WTC11 (cell line): ENCODE measurements around the gene KISS1R. TPM values are rescaled to one million over a fixed set of nuclear protein-coding genes. Genes with fewer than 3 reads are reported as not detected.

Experiments
- ATAC-seq: fragments of 200-7000 bp; cut with Tn5 transposase; 2 replicates; pipeline ENCODE4 v1.10.0; 2021; ENCODE audit warnings: mild to moderate bottlenecking, moderate library complexity
- CTCF ChIA-PET: fragments of 300-600 bp; sonication (Branson Sonifier 250); formaldehyde crosslinking; loops from one replicate; lab custom pipeline; 2021; ENCODE audit warnings: antibody characterized with exemption; lab: Charles Lee
- POLR2A ChIA-PET: fragments of 350-600 bp; sonication (Branson Sonifier 250); formaldehyde crosslinking; loops from one replicate; lab custom pipeline; 2021; ENCODE audit warnings: antibody characterized with exemption; lab: Charles Lee
- DNase-seq: peaks from one replicate; pipeline ENCODE4 v3.0.0; 2021; ENCODE audit warnings: low spot score
- H3K27ac Mint-ChIP-seq: 2 replicates; pipeline ENCODE4 v1.8.0; 2021; ENCODE audit warnings: mixed read lengths
- H3K27me3 Mint-ChIP-seq: 2 replicates; pipeline ENCODE4 v1.8.0; 2021; ENCODE audit warnings: low read depth, mild to moderate bottlenecking, moderate library complexity, mixed read lengths
- H3K36me3 Mint-ChIP-seq: 2 replicates; pipeline ENCODE4 v1.8.0; 2021; ENCODE audit warnings: mixed read lengths
- H3K4me1 Mint-ChIP-seq: 2 replicates; pipeline ENCODE4 v1.8.0; 2022; ENCODE audit warnings: mixed read lengths
- H3K4me3 Mint-ChIP-seq: 2 replicates; pipeline ENCODE4 v1.8.0; 2021; ENCODE audit warnings: mild to moderate bottlenecking, moderate library complexity, mixed read lengths
- H3K9me3 Mint-ChIP-seq: 2 replicates; pipeline ENCODE4 v1.8.0; 2021; ENCODE audit warnings: mixed read lengths
- CREB1 ChIP-seq: sonication (generic); formaldehyde crosslinking; IDR thresholded peaks from 2 replicates; pipeline ENCODE4 v1.8.0; 2023; ENCODE audit warnings: mild to moderate bottlenecking, missing genetic modification reagents
- ELF4 ChIP-seq: sonication (generic); formaldehyde crosslinking; IDR thresholded peaks from 2 replicates; pipeline ENCODE4 v1.8.1; 2022; ENCODE audit warnings: low read depth, mild to moderate bottlenecking, moderate library complexity, missing genetic modification reagents
- EMX1 ChIP-seq: fragments of 250-450 bp; sonication (Bioruptor Pico); IDR thresholded peaks from 2 replicates; pipeline ENCODE4 v1.8.0; 2021; ENCODE audit warnings: mild to moderate bottlenecking
- HMGXB4 ChIP-seq: sonication (generic); formaldehyde crosslinking; IDR thresholded peaks from 2 replicates; pipeline ENCODE4 v1.8.1; 2023; ENCODE audit warnings: mild to moderate bottlenecking, moderate library complexity, missing genetic modification reagents
- IRF2 ChIP-seq: sonication (generic); formaldehyde crosslinking; IDR thresholded peaks from 2 replicates; pipeline ENCODE4 v1.8.0; 2022; ENCODE audit warnings: low read depth, missing genetic modification reagents, borderline replicate concordance
- MYBL2 ChIP-seq: sonication (generic); formaldehyde crosslinking; IDR thresholded peaks from 2 replicates; pipeline ENCODE4 v1.8.1; 2023; ENCODE audit warnings: mild to moderate bottlenecking, moderate library complexity, missing genetic modification reagents
- NFATC4 ChIP-seq: fragments of 250-450 bp; sonication (Bioruptor Pico); IDR thresholded peaks from 2 replicates; pipeline ENCODE4 v1.9.0; 2021; ENCODE audit warnings: mild to moderate bottlenecking
- PREB ChIP-seq: sonication (generic); formaldehyde crosslinking; IDR thresholded peaks from 2 replicates; pipeline ENCODE4 v1.8.1; 2022; ENCODE audit warnings: mild to moderate bottlenecking, missing genetic modification reagents, moderate library complexity, borderline replicate concordance
- RELA ChIP-seq: sonication (generic); formaldehyde crosslinking; IDR thresholded peaks from 2 replicates; pipeline ENCODE4 v1.8.1; 2022; ENCODE audit warnings: missing genetic modification reagents, mild to moderate bottlenecking, borderline replicate concordance
- SMAD3 ChIP-seq: sonication (generic); formaldehyde crosslinking; IDR thresholded peaks from 2 replicates; pipeline ENCODE4 v1.8.0; 2022; ENCODE audit warnings: missing genetic modification reagents, mild to moderate bottlenecking, borderline replicate concordance
- SMAD4 ChIP-seq: sonication (generic); formaldehyde crosslinking; IDR thresholded peaks from 2 replicates; pipeline ENCODE4 v1.8.0; 2022; ENCODE audit warnings: mild to moderate bottlenecking, missing genetic modification reagents
- SP1 ChIP-seq: sonication (generic); formaldehyde crosslinking; conservative IDR thresholded peaks from 2 replicates; pipeline ENCODE4 v1.8.1; 2022; ENCODE audit warnings: missing genetic modification reagents
- TEAD1 ChIP-seq: sonication (generic); formaldehyde crosslinking; IDR thresholded peaks from 2 replicates; pipeline ENCODE4 v1.8.0; 2022; ENCODE audit warnings: mild to moderate bottlenecking, missing genetic modification reagents
- TEAD4 ChIP-seq: sonication (generic); formaldehyde crosslinking; IDR thresholded peaks from 2 replicates; pipeline ENCODE4 v1.8.0; 2022; ENCODE audit warnings: mild to moderate bottlenecking, missing genetic modification reagents
- ZMAT4 ChIP-seq: fragments of 250-450 bp; sonication (Bioruptor Pico); IDR thresholded peaks from 2 replicates; pipeline ENCODE4 v1.9.0; 2021; ENCODE audit warnings: mild to moderate bottlenecking
- ZNF121 ChIP-seq: sonication (generic); formaldehyde crosslinking; IDR thresholded peaks from 2 replicates; pipeline ENCODE4 v1.8.0; 2023; ENCODE audit warnings: missing genetic modification reagents
- total RNA-seq: library from RNA; stranded (reverse); gene quantifications from 3 replicates; pipeline ENCODE4 v1.2.3, GENCODE V29; 2021
- TF ChIP-seq, protein P1 (sequence below): fragments of 250-450 bp; sonication (Bioruptor Pico); IDR thresholded peaks from 2 replicates; pipeline ENCODE4 v1.8.0; 2021; ENCODE audit warnings: mild to moderate bottlenecking
- TF ChIP-seq, protein P2 (sequence below): sonication (generic); formaldehyde crosslinking; IDR thresholded peaks from 2 replicates; pipeline ENCODE4 v1.8.0; 2022; ENCODE audit warnings: mild to moderate bottlenecking, missing genetic modification reagents
- TF ChIP-seq, protein P3 (sequence below): sonication (generic); formaldehyde crosslinking; IDR thresholded peaks from 2 replicates; pipeline ENCODE4 v1.8.1; 2022; ENCODE audit warnings: mild to moderate bottlenecking, moderate library complexity, missing genetic modification reagents
- TF ChIP-seq, protein P4 (sequence below): sonication (generic); formaldehyde crosslinking; conservative IDR thresholded peaks from 2 replicates; pipeline ENCODE4 v1.8.1; 2022; ENCODE audit warnings: mild to moderate bottlenecking, missing genetic modification reagents
- TF ChIP-seq, protein P5 (sequence below): fragments of 250-450 bp; sonication (Bioruptor Pico); conservative IDR thresholded peaks from 2 replicates; pipeline ENCODE4 v1.9.0; 2021; ENCODE audit warnings: mild to moderate bottlenecking
- TF ChIP-seq, protein P6 (sequence below): sonication (generic); formaldehyde crosslinking; IDR thresholded peaks from 2 replicates; pipeline ENCODE4 v1.8.1; 2023; ENCODE audit warnings: mild to moderate bottlenecking, missing genetic modification reagents, moderate library complexity

Gene KISS1R
- total RNA-seq, 1 experiment from 2014 or later, result 2.9 TPM

DNA sequence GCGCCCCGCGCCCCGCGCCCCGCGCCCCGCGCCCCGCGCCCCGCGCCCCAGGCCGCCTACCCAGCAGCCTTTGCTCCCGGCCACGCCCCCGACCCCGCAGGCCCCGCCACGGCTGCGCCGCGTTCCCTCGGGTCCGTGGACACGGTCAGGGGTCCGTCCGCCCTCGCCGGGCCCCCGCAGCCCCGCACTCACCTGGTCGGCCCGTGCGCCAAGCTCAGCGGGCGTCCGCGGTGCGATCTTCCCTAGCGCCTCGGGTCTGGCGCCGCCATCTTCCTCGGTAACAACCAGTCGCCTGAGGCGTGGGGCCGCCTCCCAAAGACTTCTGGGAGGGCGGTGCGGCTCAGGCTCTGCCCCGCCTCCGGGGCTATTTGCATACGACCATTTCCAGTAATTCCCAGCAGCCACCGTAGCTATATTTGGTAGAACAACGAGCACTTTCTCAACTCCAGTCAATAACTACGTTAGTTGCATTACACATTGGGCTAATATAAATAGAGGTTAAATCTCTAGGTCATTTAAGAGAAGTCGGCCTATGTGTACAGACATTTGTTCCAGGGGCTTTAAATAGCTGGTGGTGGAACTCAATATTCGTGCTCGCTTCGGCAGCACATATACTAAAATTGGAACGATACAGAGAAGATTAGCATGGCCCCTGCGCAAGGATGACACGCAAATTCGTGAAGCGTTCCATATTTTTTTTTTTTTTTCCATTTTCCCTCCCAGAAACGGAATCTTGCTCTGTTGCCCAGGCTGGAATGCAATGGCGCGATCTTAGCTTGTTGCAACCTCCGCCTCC is 24.0 kb upstream of the KISS1R start, which contains the start of the genes MED16 and RNU6-9 (continued):
- TF ChIP-seq, protein P1, sequence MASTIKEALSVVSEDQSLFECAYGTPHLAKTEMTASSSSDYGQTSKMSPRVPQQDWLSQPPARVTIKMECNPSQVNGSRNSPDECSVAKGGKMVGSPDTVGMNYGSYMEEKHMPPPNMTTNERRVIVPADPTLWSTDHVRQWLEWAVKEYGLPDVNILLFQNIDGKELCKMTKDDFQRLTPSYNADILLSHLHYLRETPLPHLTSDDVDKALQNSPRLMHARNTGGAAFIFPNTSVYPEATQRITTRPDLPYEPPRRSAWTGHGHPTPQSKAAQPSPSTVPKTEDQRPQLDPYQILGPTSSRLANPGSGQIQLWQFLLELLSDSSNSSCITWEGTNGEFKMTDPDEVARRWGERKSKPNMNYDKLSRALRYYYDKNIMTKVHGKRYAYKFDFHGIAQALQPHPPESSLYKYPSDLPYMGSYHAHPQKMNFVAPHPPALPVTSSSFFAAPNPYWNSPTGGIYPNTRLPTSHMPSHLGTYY (CRISPR knock-in tag), result peak; percentile 24; the same call in 1 of the 2 replicates
- TF ChIP-seq CREB1 (CRISPR knock-in tag), result no peak
- TF ChIP-seq SMAD3 (CRISPR knock-in tag), result no peak
- TF ChIP-seq MYBL2 (CRISPR knock-in tag), result 0 out of 2 replicates have a peak, but pooled peaks have one; percentile 50
- TF ChIP-seq, protein P2, sequence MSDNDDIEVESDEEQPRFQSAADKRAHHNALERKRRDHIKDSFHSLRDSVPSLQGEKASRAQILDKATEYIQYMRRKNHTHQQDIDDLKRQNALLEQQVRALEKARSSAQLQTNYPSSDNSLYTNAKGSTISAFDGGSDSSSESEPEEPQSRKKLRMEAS (CRISPR knock-in tag), result peak; percentile 54; the same call in 1 of the 2 replicates
- TF ChIP-seq RELA, result no peak
- peak; percentile 94 for TF ChIP-seq HMGXB4
- TF ChIP-seq, protein P3, sequence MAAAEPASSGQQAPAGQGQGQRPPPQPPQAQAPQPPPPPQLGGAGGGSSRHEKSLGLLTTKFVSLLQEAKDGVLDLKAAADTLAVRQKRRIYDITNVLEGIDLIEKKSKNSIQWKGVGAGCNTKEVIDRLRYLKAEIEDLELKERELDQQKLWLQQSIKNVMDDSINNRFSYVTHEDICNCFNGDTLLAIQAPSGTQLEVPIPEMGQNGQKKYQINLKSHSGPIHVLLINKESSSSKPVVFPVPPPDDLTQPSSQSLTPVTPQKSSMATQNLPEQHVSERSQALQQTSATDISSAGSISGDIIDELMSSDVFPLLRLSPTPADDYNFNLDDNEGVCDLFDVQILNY (CRISPR knock-in tag), result peak; percentile 81
- no peak for TF ChIP-seq ELF4 (CRISPR knock-in tag)
- peak; percentile 79 for TF ChIP-seq SP1 (CRISPR knock-in tag)
- TF ChIP-seq NFATC4, result 0 out of 2 replicates have a peak, but pooled peaks have one; percentile 26
- no peak for TF ChIP-seq SMAD4 (CRISPR knock-in tag)
- TF ChIP-seq, protein P4, sequence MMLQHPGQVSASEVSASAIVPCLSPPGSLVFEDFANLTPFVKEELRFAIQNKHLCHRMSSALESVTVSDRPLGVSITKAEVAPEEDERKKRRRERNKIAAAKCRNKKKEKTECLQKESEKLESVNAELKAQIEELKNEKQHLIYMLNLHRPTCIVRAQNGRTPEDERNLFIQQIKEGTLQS (CRISPR knock-in tag), result no peak
- TF ChIP-seq, all 79 proteins: peak for 15

- H3K9me3 Mint-ChIP-seq, result no peaks in the 10 kb centered on the region
- DNase-seq, result no peak
- ChIA-PET POLR2A (no interaction called here), CTCF (interaction anchor here (1.4 kb wide), 1 partner anchor 19 kb away, joined by 7 read pairs; no protein-coding TSS in a partner anchor)
- peaks cover 3% of the 10 kb centered on the region; the same call in 1 of the 2 replicates for H3K27me3 Mint-ChIP-seq
- H3K27ac Mint-ChIP-seq, result no peak overlapping the region
- H3K4me1 Mint-ChIP-seq, result no peaks in the 10 kb centered on the region; the same call in 1 of the 2 replicates
- ATAC-seq, result no peak
- H3K36me3 Mint-ChIP-seq, result 0 out of 2 replicates have a peak, but pooled peaks cover 3% of the 10 kb centered on the region
- H3K4me3 Mint-ChIP-seq, result no peak overlapping the region
- TF ChIP-seq ZMAT4 (CRISPR knock-in tag) (no peak), ZNF121 (CRISPR knock-in tag) (no peak), IRF2 (CRISPR knock-in tag) (no peak), PREB (CRISPR knock-in tag) (no peak), EMX1 (no peak), TEAD4 (no peak), RELA (no peak), SP1 (CRISPR knock-in tag) (no peak), TEAD1 (no peak), SMAD3 (CRISPR knock-in tag) (no peak)
- TF ChIP-seq, protein P3 (CRISPR knock-in tag), result no peak
- TF ChIP-seq, protein P5, sequence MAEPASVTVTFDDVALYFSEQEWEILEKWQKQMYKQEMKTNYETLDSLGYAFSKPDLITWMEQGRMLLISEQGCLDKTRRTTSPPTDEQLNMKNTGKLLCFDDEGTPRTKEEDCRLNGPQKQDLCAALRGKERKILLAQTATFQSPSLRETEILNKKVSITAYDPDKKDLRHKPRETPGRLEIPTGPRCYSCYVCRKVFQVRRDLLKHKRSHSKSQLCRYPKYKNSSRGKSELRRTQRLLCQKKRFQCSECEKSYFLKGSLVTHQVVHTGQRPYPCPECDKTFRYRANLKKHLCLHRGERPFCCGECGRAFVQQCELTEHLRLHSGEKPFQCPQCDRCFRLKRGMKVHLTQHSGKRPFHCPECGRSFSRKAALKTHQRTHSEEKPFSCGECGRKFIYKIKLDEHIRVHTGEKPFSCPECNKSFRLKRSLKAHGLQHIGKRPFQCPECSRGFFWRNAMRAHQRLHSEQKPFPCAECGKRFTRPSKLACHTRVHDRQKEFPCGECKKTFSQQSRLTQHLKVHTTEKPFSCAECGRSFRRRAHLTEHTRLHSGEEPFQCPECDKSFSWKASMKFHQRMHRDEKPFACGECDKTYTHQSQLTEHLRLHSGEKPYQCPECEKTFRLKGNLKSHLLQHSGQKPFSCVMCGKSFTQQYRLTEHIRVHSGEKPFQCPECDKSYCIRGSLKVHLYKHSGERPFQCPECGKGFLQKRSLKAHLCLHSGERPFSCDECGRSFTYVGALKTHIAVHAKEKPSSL, result no peak
- TF ChIP-seq, protein P6, sequence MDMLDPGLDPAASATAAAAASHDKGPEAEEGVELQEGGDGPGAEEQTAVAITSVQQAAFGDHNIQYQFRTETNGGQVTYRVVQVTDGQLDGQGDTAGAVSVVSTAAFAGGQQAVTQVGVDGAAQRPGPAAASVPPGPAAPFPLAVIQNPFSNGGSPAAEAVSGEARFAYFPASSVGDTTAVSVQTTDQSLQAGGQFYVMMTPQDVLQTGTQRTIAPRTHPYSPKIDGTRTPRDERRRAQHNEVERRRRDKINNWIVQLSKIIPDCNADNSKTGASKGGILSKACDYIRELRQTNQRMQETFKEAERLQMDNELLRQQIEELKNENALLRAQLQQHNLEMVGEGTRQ (CRISPR knock-in tag), result no peak
- TF ChIP-seq, protein P2 (CRISPR knock-in tag), result no peak
Measured at GRCh38 chr19:896434-896833, 20.7 kb upstream of the KISS1R start.
